Nephron progenitor cell (in vitro differentiated cells): ENCODE measurements around the gene MAG.

Source experiments
- DNase-seq: peaks from one replicate; pipeline ENCODE4 v3.0.0; 2021
- H3K27ac Mint-ChIP-seq: 2 replicates; pipeline ENCODE4 v1.8.0; 2021; ENCODE audit warnings: mild to moderate bottlenecking, moderate library complexity, mixed read lengths
- H3K27me3 Mint-ChIP-seq: 2 replicates; pipeline ENCODE4 v1.8.0; 2021; ENCODE audit warnings: mild to moderate bottlenecking, low read depth, mixed read lengths; ENCODE audit not compliant: poor library complexity
- H3K36me3 Mint-ChIP-seq: 2 replicates; pipeline ENCODE4 v1.8.0; 2021; ENCODE audit warnings: low read depth, mixed read lengths
- H3K4me1 Mint-ChIP-seq: 2 replicates; pipeline ENCODE4 v1.8.0; 2021; ENCODE audit warnings: mixed read lengths
- H3K4me3 Mint-ChIP-seq: 2 replicates; pipeline ENCODE4 v1.8.0; 2021; ENCODE audit warnings: mild to moderate bottlenecking, moderate library complexity, mixed read lengths
- H3K9me3 Mint-ChIP-seq: 2 replicates; pipeline ENCODE4 v1.8.0; 2021; ENCODE audit warnings: mild to moderate bottlenecking, moderate library complexity, mixed read lengths
- TF ChIP-seq, protein P1 (sequence below): fragments of 200-600 bp; sonication (generic); IDR thresholded peaks from 2 replicates; pipeline ENCODE4 v1.5.0; 2021; ENCODE audit warnings: antibody characterized with exemption

MAG gene

GRCh38 chr19:35268536-35269437, 23.2 kb upstream of the MAG start, which contains the start of gene USF2:
TSS of gene USF2 (plus strand) at chr19:35268962. CDS start at chr19:35269102, 140 bp downstream.
- no peaks in the 10 kb centered on the region for H3K27me3 Mint-ChIP-seq
- no peaks in the 10 kb centered on the region for H3K9me3 Mint-ChIP-seq
- peak; percentile 70 for DNase-seq
- TF ChIP-seq, protein P1, sequence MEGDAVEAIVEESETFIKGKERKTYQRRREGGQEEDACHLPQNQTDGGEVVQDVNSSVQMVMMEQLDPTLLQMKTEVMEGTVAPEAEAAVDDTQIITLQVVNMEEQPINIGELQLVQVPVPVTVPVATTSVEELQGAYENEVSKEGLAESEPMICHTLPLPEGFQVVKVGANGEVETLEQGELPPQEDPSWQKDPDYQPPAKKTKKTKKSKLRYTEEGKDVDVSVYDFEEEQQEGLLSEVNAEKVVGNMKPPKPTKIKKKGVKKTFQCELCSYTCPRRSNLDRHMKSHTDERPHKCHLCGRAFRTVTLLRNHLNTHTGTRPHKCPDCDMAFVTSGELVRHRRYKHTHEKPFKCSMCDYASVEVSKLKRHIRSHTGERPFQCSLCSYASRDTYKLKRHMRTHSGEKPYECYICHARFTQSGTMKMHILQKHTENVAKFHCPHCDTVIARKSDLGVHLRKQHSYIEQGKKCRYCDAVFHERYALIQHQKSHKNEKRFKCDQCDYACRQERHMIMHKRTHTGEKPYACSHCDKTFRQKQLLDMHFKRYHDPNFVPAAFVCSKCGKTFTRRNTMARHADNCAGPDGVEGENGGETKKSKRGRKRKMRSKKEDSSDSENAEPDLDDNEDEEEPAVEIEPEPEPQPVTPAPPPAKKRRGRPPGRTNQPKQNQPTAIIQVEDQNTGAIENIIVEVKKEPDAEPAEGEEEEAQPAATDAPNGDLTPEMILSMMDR, result no peak
- H3K36me3 Mint-ChIP-seq, result peaks cover 35% of the 10 kb centered on the region
- H3K4me3 Mint-ChIP-seq, result peak within 1 kb of the TSS; percentile 95
- peaks cover 54% of the 10 kb centered on the region for H3K4me1 Mint-ChIP-seq
- H3K27ac Mint-ChIP-seq, result peak within 1 kb of the TSS; percentile 95

DNA sequence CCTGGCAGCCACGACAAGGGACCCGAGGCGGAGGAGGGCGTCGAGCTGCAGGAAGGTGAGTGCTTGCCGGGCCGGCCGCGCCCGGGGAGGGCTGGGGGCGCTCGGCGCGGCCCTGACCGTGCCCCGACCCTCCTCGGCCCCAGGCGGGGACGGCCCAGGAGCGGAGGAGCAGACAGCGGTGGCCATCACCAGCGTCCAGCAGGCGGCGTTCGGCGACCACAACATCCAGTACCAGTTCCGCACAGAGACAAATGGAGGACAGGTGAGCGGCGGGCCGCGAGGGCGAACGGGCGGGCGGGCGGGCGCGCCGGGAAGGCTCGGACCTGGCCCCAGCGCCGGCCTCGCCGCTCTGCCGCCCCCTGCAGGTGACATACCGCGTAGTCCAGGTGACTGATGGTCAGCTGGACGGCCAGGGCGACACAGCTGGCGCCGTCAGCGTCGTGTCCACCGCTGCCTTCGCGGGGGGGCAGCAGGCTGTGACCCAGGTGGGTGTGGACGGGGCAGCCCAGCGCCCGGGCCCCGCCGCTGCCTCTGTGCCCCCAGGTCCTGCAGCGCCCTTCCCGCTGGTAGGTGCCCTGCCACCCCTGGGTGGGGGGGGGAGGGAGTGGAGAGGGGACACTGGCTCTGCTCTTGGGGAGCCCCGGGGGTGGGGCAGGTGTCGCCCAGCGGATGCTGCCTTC, 22.4 kb upstream of the MAG start:
- Mint-ChIP-seq H3K9me3 (no peaks in the 10 kb centered on the region), H3K27me3 (no peaks in the 10 kb centered on the region), H3K27ac (no peak overlapping the region), H3K4me1 (peaks cover 48% of the 10 kb centered on the region), H3K36me3 (peaks cover 37% of the 10 kb centered on the region), H3K4me3 (peak overlapping the region; percentile 76)
- TF ChIP-seq, protein P1, result peak; percentile 85
- peak; percentile 95 for DNase-seq

GRCh38 chr19:35270381-35270811, 21.6 kb upstream of the MAG start:
- Mint-ChIP-seq H3K27me3 (no peaks in the 10 kb centered on the region), H3K4me1 (peaks cover 40% of the 10 kb centered on the region)

DNA sequence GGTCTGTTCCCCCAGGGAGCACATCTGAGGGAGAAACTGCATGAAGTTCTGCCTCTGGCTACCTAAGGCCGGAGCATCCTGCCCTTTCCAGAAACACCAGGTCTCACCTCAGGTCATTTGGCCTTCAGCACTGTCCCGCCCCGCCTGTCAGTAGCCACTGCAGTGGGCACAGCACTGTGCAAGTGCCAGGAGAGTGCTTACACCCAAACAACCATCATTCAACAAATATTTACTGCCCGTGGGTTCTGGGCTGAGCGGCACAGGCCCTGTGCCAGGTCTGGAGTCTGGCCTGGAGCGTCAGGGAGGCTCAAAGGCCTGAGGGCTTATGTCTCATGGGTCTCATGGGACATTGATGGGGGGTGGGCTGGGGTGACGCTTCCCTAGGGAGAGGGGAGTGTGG, 20.4 kb upstream of the MAG start:
- DNase-seq, result no peak
- Mint-ChIP-seq H3K4me3 (no peak overlapping the region), H3K27ac (no peak overlapping the region), H3K27me3 (no peaks in the 10 kb centered on the region), H3K4me1 (peaks cover 29% of the 10 kb centered on the region), H3K9me3 (no peaks in the 10 kb centered on the region), H3K36me3 (peaks cover 52% of the 10 kb centered on the region)
- TF ChIP-seq, protein P1, result no peak

More at GRCh38 chr19:35270381-35270811, 21.6 kb upstream of the MAG start:
- no peak for DNase-seq
- no peak overlapping the region for H3K4me3 Mint-ChIP-seq
- H3K9me3 Mint-ChIP-seq, result no peaks in the 10 kb centered on the region
- TF ChIP-seq, protein P1, result no peak
- peaks cover 44% of the 10 kb centered on the region for H3K36me3 Mint-ChIP-seq
- no peak overlapping the region for H3K27ac Mint-ChIP-seq

GRCh38 chr19:35272122-35272719, 19.7 kb upstream of the MAG start:
- no peaks in the 10 kb centered on the region for H3K9me3 Mint-ChIP-seq
- peaks cover 52% of the 10 kb centered on the region for H3K36me3 Mint-ChIP-seq
- no peaks in the 10 kb centered on the region for H3K27me3 Mint-ChIP-seq
- no peak overlapping the region for H3K27ac Mint-ChIP-seq
- no peak for DNase-seq
- TF ChIP-seq, protein P1, result no peak
- no peak overlapping the region for H3K4me3 Mint-ChIP-seq
- H3K4me1 Mint-ChIP-seq, result peaks cover 30% of the 10 kb centered on the region
